ENCODE results near the gene SERP2.

Gene SERP2

DNA sequence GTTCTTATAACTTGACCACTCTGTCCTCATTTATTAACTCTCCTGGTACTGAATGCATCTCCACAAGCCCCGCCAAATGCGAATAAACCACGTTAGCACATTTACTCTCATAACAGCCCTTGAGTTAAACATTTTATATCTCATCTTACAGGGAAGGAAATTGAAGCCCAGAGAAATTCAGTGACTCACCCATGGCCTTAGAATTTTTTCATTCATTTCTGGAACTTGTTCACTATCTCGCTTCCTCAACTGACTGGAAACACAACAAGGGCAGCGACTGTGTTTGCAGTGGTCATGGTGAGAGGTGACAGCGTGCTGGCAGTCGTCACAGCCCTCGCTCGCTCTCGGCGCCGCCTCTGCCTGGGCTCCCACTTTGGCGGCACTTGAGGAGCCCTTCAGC lies 39.5 kb downstream of the SERP2 start:
- DNase-seq = no peak

GRCh38 chr13:44414716-44415115 lies 41.1 kb downstream of the SERP2 start:
- no peak for DNase-seq

DNA sequence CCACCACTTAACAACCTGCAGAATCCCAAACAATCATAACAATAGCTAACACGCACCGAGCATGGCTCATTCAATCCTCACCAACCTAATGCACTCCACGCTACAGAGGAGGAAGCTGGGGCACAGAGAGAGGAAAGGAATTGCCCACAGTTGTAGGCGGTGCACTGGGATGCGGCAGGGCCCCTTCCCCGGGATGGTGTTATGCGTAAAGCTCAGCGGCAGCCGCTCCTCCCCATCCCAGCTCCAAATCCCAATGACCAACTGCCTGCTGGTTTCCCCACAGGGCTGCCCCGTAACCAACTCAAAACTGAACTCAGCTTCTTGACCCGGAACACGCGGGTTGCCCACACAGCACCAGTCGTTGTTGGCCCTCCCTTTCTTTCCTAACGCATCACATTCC lies 42.2 kb downstream of the SERP2 start:
- DNase-seq = no peak

- DNase-seq = no peak
Measured at GRCh38 chr13:44416301-44416700, 42.7 kb downstream of the SERP2 start.

- no peak for DNase-seq
Measured at GRCh38 chr13:44416744-44417143, 43.1 kb downstream of the SERP2 start.

GRCh38 chr13:44417446-44417845 lies 43.8 kb downstream of the SERP2 start:
- no peak for DNase-seq

DNA sequence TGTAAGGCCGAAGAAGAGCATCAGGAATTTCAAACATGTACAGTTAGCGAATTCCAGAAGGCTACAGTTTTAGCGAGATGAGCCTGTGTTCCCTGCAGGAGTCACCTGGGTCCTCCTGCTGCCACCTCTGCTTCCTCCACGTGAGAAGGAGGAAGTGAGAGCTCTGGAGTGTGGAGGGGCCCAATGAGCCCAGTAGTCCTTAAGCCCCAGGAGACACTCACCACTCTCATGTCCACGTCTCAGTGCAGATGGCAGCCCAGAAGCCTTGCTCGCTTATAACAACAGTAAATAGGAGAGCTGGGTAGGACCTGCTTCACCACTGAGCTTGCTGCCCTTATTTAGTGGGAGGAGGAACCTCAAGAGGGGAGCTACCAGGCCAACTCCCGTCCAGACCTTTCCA lies 44.3 kb downstream of the SERP2 start:
- no peak for DNase-seq

GRCh38 chr13:44420376-44421220 lies 47.0 kb downstream of the SERP2 start:
- no peak for DNase-seq

GRCh38 chr13:44421853-44422525 lies 48.4 kb downstream of the SERP2 start:
- DNase-seq = no peak

DNA sequence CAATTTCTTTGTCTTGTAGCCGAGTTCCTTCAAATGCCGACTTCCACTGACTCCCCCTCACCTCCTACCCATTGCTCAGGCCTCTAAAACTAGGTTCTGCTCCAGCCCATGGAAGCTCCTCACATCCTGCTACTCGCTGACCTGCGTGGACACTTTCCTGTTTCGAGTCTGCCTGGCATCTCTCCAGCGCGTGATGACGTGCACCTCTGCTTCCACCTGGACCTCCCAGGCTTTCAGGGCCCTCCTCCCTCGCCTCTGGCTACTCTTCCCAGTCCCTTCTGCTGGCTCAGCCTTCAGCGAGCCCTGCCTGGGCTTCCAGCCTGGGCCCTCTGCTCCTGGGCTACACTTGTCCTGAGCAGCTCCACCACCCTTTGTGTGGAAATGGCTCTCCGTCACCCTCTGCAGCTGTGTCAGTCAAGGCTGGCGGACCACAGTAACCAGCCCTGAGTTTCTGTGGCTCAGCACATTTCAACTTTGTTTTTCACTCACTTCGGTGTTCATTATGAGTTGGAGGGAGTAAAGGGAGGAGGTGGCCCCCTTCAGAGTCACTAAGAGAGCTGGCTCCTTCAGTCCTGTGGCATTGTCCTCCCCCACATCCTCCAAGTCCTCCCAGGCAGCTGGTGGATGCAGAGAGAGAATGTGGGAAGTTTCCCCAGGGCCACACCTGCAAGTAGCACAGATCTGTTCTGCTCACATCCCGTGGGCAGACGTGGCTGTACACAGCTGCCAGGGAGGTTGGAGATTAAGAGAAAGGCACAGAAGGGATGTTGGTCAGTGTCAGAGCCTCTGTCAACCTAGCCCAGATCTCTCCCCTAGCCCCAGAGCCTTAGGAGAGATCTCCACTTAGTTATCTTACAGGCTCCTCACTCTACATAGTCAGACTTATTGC lies 49.4 kb downstream of the SERP2 start:
- no peak for DNase-seq

GRCh38 chr13:44423824-44424223 lies 50.2 kb downstream of the SERP2 start:
- DNase-seq = no peak

GRCh38 chr13:44425041-44425814 lies 51.6 kb downstream of the SERP2 start:
- DNase-seq = no peak

- no peak for DNase-seq
Measured at GRCh38 chr13:44425815-44426078, 52.1 kb downstream of the SERP2 start.

DNA sequence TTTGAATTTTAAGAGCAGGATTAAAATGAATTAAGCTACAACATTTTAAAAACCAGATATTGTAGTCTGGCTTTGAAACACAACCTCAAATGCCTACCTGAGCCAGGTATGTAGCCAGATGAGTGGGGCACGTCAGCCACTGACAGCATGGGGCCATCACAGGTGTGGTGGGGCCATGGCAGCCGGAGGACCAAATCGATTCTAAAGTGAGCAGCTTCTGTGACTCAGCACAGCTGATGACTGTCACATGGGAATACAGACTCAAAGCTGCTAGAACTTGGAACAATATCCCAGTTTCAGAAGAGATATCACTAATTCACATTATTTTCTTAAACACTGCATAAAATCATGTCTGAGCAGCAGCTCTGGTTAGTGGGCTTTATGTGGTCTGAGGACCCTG lies 52.8 kb downstream of the SERP2 start:
- no peak for DNase-seq

DNA sequence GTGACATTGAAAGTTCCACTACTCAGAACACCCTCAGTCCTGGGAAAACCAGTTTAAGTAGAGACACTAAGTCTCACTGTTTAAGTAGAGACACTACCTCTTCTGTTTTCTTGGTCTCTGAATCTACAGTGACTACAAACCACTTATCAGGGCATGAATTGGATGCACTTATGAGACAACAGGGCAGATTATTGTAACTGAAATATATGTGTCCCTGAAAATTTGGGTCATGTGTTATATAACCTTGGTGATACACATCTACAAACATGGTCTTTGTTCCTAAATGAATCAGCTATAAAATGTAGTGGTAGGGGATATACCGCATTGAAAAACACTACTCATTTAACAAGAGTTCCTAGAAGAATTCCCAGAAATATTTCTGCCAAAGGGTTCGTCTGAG lies 55.7 kb downstream of the SERP2 start:
- no peak for DNase-seq

- DNase-seq = no peak
Measured at GRCh38 chr13:44431150-44431549, 57.5 kb downstream of the SERP2 start.

GRCh38 chr13:44432650-44433049 lies 59.0 kb downstream of the SERP2 start:
- DNase-seq = no peak

GRCh38 chr13:44433863-44434765 lies 60.5 kb downstream of the SERP2 start:
- no peak for DNase-seq

- DNase-seq = no peak
Measured at GRCh38 chr13:44434766-44435141, 61.1 kb downstream of the SERP2 start.

DNA sequence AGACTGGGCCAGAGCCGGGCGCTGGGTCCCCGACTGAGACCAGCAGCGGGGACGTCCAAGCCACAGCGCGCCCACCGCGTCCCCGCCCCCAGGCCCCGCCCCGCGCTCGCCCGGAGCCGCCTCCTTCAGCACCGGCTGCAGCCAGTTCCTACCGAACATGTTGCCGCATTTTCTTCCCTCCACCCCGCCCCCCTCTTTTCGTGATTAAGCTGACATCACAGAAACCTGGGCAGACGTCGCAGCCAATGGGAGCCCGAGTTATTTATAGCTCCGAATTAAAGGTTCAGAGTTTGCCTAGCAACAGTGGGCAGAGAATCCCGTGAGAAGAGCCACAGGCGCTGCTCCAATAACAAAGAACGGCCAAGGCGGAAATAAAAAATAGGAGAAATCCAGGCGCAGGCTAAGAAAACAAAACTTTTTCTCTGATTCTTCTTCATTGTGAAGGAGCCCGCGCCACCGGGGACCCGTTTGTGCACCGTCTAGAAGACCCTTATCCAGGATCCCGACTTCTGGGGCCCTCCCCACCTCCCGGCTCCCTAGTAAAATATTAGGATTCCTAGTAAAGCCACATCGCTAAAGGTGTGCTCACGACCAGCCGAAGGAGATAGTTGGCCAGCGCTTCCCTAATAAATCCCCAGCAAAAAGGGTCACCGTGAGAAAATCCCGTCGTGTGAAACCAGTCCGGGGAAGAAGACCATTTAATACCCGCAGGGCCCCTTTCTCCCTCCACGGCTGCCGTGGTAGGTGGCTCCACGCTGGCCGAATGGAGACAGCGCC lies 61.7 kb downstream of the SERP2 start:
- peak; percentile 74 for DNase-seq

GRCh38 chr13:44435919-44436510 lies 62.4 kb downstream of the SERP2 start:
- no peak for DNase-seq

All from NCI-H1048 (cell line).